Measurements from ENCODE around the gene GRID1. TPM values are rescaled to one million over a fixed set of nuclear protein-coding genes. Genes with fewer than 3 reads are reported as not detected.
A peak's percentile ranks its signal among the peaks of the same experiment; 100 is the strongest.

Gene GRID1
- total RNA-seq = under 0.01 TPM

- peak in 1 of 3 donors; percentile 20 for DNase-seq (ENCODE audit: low read depth in 2 of 3, low spot score in 2 of 3)
Observed at GRCh38 chr10:86366033-86366901, at the start of gene GRID1. Gene GRID1, minus strand, starts transcription at chr10:86366795.

- no peak for DNase-seq (ENCODE audit: low read depth in 2 of 3, low spot score in 2 of 3)
Observed at GRCh38 chr10:86415583-86415982, 49.0 kb upstream of the GRID1 start.

DNA sequence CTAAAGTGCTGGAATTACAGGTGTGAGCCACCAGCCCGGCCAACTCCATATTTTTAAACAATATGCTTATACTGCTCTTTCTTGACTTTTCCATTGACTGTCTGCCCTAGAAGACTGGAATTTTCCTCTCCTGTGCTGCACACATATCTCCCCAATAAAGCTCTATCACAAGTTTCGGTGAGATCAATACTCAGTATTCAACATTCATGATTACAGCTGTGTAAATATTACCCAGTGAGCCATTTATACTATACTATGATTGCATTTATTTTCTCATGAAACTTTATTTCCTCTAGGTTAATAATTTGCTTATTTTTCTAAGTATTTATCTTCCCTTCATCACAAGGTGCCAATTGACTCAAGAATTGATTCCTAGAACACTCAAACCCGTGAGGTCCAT, 48.5 kb upstream of the GRID1 start:
- no peak for DNase-seq (ENCODE audit: low read depth in 2 of 3, low spot score in 2 of 3)

DNA sequence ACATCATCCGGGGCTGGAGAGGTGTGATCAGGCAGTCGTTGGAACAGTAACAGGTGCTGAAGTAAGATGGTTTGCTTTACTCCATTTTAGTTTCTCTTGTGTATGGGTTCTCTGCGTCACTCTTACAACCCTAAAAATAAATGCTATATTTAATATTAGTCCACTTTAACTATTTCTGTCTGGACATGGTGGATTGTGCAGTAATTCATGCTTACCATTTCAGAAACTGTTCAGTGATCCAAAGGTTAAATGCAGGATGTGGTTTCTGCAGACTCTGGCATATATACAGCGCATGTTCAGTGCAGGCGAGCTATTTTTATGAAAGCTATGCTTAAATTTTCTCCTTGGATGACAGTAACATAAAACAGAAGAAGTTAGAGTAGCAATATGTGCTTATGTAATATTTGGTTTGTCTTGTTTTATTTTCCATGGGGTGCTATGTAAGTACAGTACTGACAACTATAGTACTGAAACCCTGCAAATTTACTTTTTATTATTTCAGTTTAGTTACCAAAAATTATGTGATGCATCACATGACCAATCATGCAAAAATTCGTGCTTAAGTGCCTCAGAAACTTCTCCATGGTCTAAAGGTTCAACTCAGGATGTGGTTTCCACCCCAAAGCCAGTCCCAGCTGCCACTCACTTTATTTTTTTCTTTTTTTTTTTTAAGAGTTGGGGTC, 46.6 kb upstream of the GRID1 start:
- DNase-seq (ENCODE audit: low read depth in 2 of 3, low spot score in 2 of 3) = peak in 1 of 3 donors; percentile 54

GRCh38 chr10:86411852-86412560, 45.4 kb upstream of the GRID1 start:
- DNase-seq (ENCODE audit: low read depth in 2 of 3, low spot score in 2 of 3) = no peak

DNA sequence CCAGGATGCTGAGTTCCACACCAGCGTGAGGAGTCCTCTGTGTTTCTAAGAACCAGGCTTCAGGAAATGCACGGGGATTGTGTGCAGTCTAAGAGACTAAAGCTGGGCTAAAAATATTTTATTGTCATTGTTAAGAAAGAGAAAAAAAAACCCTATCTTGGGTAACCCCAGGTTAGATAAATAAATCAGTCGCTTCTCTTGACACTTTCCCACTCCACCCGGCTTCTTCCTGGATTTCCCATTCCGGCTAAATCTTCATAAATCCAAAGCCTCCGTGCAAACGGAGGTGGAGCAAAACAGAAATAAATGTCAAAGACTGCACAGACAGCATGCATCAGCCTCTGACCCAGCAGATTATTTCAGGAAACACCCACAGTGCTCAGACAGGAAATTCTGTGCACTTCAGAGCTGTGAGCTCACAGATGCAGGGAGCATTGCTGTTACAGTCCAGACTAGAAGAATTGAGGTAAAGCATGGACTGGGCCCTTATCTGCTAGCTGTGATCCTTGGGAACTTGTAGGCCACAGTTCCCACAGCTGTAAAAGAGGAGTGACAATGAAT, 44.8 kb upstream of the GRID1 start:
- peak in 2 of 3 donors; percentile 60 to 63 for DNase-seq (ENCODE audit: low read depth in 2 of 3, low spot score in 2 of 3)

- DNase-seq (ENCODE audit: low read depth in 2 of 3, low spot score in 2 of 3) = peak in 1 of 3 donors; percentile 12
Observed at GRCh38 chr10:86410542-86411124, 44.0 kb upstream of the GRID1 start.

- DNase-seq (ENCODE audit: low read depth in 2 of 3, low spot score in 2 of 3) = no peak
Observed at GRCh38 chr10:86409183-86409582, 42.6 kb upstream of the GRID1 start.

- no peak for DNase-seq (ENCODE audit: low read depth in 2 of 3, low spot score in 2 of 3)
Observed at GRCh38 chr10:86403183-86403797, 36.7 kb upstream of the GRID1 start.

DNA sequence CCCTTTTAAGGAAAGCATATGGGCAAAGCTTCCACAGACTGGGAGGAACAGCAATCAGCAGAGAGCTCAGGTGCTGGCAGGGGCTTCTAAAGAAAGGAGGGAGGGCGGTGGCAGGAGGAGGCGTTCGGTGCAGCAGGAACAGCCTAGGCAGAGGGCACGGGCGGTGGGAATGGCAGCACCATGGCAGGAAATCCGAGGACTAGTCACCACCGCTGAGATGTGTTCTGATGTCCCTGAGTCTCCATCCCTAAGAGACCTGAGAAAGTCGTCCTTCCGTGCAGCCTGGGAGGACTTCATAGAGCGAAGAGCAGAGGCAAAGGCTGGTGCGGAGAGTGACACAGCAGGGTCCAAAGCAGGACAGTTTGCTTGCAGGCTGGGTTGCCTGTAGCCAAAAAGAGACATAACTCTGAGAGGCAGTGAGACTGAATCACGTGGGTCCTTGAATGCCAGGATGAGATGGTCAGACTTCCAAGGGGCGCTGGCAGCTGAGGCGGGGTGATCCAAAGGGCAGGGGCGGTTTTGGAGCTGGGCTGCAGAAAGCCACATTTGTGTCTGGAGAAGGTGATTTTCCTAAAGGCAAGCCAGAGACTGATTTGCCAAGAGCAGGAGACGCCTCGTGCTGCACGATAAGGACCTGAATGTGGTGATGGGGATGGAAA, 35.8 kb upstream of the GRID1 start:
- no peak for DNase-seq (ENCODE audit: low read depth in 2 of 3, low spot score in 2 of 3)

GRCh38 chr10:86401588-86402282, 35.1 kb upstream of the GRID1 start:
- peak in 1 of 3 donors; percentile 16 for DNase-seq (ENCODE audit: low read depth in 2 of 3, low spot score in 2 of 3)

DNA sequence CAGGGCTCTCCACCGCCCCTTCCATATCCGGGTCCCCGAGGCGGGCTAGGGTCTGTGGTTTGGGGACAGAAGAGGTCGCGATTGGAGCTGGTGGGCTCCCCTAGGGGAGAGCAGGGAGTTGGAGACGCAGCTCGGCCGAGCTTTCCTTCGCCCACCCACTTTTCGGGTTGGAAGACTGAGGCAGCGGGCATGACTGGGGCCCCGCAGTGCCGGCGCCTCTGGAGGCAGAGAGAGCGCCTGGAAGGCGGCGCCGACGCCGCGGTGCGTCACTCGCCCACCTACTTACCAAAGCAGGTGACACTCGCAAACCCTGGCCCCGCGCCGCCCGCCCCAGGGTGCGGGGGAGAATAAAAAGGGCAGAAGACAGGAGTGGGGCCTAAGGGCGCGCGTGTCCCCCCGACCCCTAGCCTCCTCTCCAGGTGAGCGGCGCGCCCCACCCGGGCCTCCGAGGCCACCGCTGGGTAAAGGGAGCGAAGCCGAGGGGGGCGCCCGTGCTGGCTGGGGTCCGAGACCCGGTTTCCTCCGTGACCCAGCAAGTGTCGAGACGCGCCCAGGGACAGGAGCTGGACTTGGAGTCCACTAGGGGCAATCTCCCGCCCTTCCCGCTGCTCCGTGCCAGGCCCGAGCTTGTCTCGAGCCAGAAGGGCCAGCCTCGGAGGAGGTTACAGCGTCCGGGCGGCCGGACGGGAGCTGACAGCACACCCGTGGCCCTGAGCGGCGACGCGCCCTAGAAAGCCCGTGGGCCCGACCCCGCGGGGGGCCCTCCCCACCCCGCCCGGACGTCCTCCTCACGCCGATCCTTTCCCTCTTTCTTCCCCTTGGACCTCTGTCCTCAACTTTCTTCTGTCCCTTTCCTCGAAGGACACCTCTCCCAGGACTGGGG, 34.4 kb upstream of the GRID1 start:
- DNase-seq (ENCODE audit: low read depth in 2 of 3, low spot score in 2 of 3) = peak in 2 of 3 donors; percentile 32 to 53

DNA sequence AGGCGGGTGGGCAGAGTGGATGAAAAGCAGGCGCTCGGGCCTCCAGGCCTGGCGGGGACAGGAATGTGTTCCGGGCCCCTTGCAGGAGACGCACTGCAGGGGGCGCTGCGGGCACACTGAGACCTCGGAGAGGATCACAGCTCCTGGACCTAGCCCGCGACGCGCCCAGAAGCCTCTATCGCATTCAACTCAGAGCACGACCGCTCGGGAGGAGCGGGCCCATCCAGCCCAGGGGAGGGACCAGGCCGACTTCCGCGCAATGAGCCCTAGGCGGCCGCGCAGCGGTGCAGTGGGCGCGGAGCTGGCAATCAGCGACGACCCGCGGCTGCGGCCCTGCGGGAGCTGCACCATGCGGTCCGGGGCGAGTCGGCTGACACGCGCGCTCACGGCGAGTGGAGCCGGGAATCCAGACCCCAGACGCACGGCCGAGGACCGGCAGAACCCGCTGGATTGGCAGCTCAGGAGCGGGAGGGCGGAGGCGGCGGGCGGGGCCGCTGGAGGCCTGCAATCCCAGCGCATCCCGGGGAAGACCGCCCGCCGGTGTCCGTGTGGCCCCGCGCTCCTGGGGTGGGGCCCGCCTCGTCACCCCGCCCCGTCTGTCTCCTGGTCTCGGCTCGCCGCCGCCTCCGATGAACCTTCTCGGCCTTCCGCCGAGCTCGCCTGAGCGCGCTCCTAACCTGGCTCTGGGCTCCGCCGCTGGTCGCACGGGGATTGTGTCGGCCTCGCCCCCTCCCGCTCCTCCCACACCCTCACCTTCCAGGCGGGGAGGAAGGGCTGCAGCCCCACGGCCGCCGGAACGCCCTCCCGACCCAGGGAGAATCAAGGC, 33.5 kb upstream of the GRID1 start:
- DNase-seq (ENCODE audit: low read depth in 2 of 3, low spot score in 2 of 3) = peak; percentile 87 to 96 (median 94)

DNA sequence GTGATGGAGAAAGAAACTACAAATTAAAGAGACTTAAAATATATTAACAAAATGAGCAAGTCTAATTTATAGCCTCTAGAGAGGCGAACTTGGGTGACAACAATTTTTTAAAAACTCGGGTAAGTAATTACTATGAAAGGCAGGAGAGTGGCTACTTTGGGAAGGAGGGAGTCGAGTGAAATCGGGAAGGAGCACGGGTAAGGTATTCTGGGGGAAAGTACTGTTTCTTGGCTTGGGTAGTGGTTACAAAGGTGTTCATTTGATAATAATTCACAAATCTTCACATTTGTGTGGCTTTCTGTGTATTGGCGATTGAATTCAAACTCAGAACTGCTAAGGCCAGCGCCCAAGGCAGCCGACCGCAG, 32.9 kb upstream of the GRID1 start:
- no peak for DNase-seq (ENCODE audit: low read depth in 2 of 3, low spot score in 2 of 3)

DNA sequence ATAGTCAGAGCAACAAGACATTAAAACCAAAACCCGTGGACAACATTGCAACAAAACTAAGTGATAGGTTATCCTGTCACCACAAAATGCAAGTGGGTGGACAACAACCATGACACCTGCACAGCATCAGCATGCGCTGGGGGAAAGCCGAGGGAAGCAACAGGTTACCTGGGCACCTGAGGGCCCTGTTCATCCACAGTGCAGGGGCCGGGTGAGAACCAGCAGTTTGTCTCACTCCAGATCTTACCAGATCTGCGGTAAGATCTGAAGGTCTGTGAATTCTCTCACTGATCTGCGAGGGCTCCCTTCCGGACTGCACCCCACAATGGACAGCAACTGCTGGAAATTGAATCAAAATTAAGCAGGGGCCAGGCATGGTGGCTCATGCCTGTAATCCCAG, 30.5 kb upstream of the GRID1 start:
- DNase-seq (ENCODE audit: low read depth in 2 of 3, low spot score in 2 of 3) = no peak

GRCh38 chr10:86393862-86394455, 27.4 kb upstream of the GRID1 start:
- no peak for DNase-seq (ENCODE audit: low read depth in 2 of 3, low spot score in 2 of 3)

DNA sequence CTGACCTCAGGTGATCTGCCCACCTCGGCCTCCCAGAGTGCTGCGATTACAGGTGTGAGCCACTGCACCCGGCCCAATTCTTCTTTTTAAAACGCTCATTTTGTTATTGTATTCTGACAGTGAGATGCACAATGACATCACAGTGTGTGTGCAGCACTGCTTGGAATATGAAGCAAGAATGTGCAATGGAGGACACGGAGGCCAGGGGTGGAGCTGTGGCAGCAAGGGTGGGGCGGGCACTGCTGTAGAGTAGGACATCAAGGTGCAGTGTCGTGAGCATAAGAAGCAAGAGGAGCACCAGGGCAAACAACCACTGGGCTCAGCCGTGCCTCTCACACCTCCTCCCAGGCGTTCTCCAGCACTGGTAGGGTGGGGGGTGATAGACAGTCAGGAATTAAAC, 26.8 kb upstream of the GRID1 start:
- DNase-seq (ENCODE audit: low read depth in 2 of 3, low spot score in 2 of 3) = no peak

All from hematopoietic multipotent progenitor cell (in vitro differentiated cells).